Activated CD4-positive, alpha-beta T cell treated with anti-CD3 and anti-CD28 coated beads for 36 hours (primary cell): ENCODE results near the gene IDH3A. TPM values are rescaled to one million over a fixed set of nuclear protein-coding genes. Genes with fewer than 3 reads are reported as not detected.

Experiments used
- ATAC-seq: fragments of 200-7000 bp; cut with Tn5 transposase; one replicate; pipeline ENCODE4 v1.10.0; 2021; ENCODE audit warnings: mild to moderate bottlenecking, moderate library complexity
- CTCF ChIA-PET: fragments of 350-600 bp; sonication (Branson Sonifier 250); formaldehyde crosslinking; loops from one replicate; lab custom pipeline; 2021; ENCODE audit warnings: antibody characterized with exemption; lab: Charles Lee
- POLR2A ChIA-PET: fragments of 350-600 bp; sonication (Branson Sonifier 250); formaldehyde crosslinking; loops from one replicate; lab custom pipeline; 2021; ENCODE audit warnings: antibody characterized with exemption, inconsistent platforms; lab: Charles Lee
- DNase-seq: peaks from one replicate; pipeline ENCODE4 v3.0.0-alpha.2; 2020
- H3K27ac Mint-ChIP-seq: one replicate; pipeline ENCODE4 v1.8.0; 2021; ENCODE audit warnings: mixed read lengths
- H3K27me3 Mint-ChIP-seq: one replicate; pipeline ENCODE4 v1.8.0; 2021; ENCODE audit warnings: mixed read lengths
- H3K36me3 Mint-ChIP-seq: one replicate; pipeline ENCODE4 v1.8.0; 2021; ENCODE audit warnings: low read depth, mixed read lengths
- H3K4me1 Mint-ChIP-seq: one replicate; pipeline ENCODE4 v1.8.0; 2021; ENCODE audit warnings: mixed read lengths
- H3K4me3 Mint-ChIP-seq: one replicate; pipeline ENCODE4 v1.8.0; 2021; ENCODE audit warnings: mild to moderate bottlenecking, moderate library complexity, mixed read lengths
- H3K9me3 Mint-ChIP-seq: one replicate; pipeline ENCODE4 v1.8.0; 2021; ENCODE audit warnings: low read depth, mixed read lengths
- intact Hi-C, 2 experiments: fragments of 100-400 bp; cut with DNase I in 1 of 2; cut with micrococcal nuclease in 1 of 2; formaldehyde crosslinking; loops; one replicate each; pipeline versions ENCODE4 v1.14.2 to v1.15.1; 2022 to 2024; cut with DNase I, micrococcal nuclease
- total RNA-seq, 2 experiments: library from RNA; stranded (reverse); gene quantifications; one replicate each; pipeline ENCODE4 v1.2.3, GENCODE V29; 2021

The IDH3A gene
- total RNA-seq, 2 experiments from 2014 or later, result 129 to 135 TPM

- ATAC-seq (no peak), DNase-seq (no peak)
- CTCF ChIA-PET, result interaction anchor here (0.8 kb wide), 1 partner anchor 14 kb away, joined by 4 read pairs; no protein-coding TSS in a partner anchor
- Mint-ChIP-seq H3K36me3 (no peaks in the 10 kb centered on the region), H3K4me3 (no peak overlapping the region), H3K27ac (no peak overlapping the region), H3K9me3 (no peaks in the 10 kb centered on the region), H3K27me3 (peaks cover 2% of the 10 kb centered on the region), H3K4me1 (no peaks in the 10 kb centered on the region)
- intact Hi-C loops, result no loop called here
- POLR2A ChIA-PET, result no interaction called here
These were observed 60.6 kb downstream of the IDH3A start for GRCh38 chr15:78209646-78210348.

- Mint-ChIP-seq H3K27ac (no peak overlapping the region), H3K4me1 (no peaks in the 10 kb centered on the region), H3K27me3 (peaks cover 2% of the 10 kb centered on the region), H3K9me3 (no peaks in the 10 kb centered on the region), H3K4me3 (no peak overlapping the region), H3K36me3 (no peaks in the 10 kb centered on the region)
- DNase-seq (no peak), ATAC-seq (no peak)
- ChIA-PET CTCF (interaction anchor here (2.3 kb wide), 1 partner anchor 30 kb away, joined by 9 read pairs; no protein-coding TSS in a partner anchor), POLR2A (no interaction called here)
- intact Hi-C loops, result no loop called here
These were observed 61.2 kb downstream of the IDH3A start for GRCh38 chr15:78210349-78210717.

- Mint-ChIP-seq H3K27me3 (peaks cover 2% of the 10 kb centered on the region), H3K4me3 (no peak overlapping the region), H3K9me3 (no peaks in the 10 kb centered on the region), H3K27ac (no peak overlapping the region), H3K4me1 (no peaks in the 10 kb centered on the region), H3K36me3 (no peaks in the 10 kb centered on the region)
- CTCF ChIA-PET, result interaction anchor here (0.7 to 2.3 kb wide), 5 partner anchors 9 to 332 kb away, joined by 3 to 9 read pairs (median 5); no protein-coding TSS in a partner anchor
- no peak for DNase-seq
- intact Hi-C loops, result no loop called here
- POLR2A ChIA-PET, result no interaction called here
- no peak for ATAC-seq
These were observed 62.2 kb downstream of the IDH3A start for GRCh38 chr15:78211189-78211921.

GRCh38 chr15:78212008-78212407 lies 62.8 kb downstream of the IDH3A start:
- Mint-ChIP-seq H3K9me3 (no peaks in the 10 kb centered on the region), H3K27ac (no peak overlapping the region), H3K4me1 (no peaks in the 10 kb centered on the region), H3K36me3 (no peaks in the 10 kb centered on the region), H3K27me3 (peaks cover 2% of the 10 kb centered on the region), H3K4me3 (no peak overlapping the region)
- POLR2A ChIA-PET, result no interaction called here
- intact Hi-C loops, result no loop called here
- CTCF ChIA-PET, result interaction anchor here (1.0 to 2.3 kb wide), 2 partner anchors 10 to 28 kb away, joined by 3 to 9 read pairs; no protein-coding TSS in a partner anchor
- ATAC-seq (no peak), DNase-seq (no peak)

GRCh38 chr15:78212546-78213424 lies 63.6 kb downstream of the IDH3A start:
- DNase-seq (no peak), ATAC-seq (no peak)
- Mint-ChIP-seq H3K4me3 (no peak overlapping the region), H3K27me3 (peaks cover 2% of the 10 kb centered on the region), H3K27ac (no peak overlapping the region), H3K4me1 (no peaks in the 10 kb centered on the region), H3K36me3 (no peaks in the 10 kb centered on the region), H3K9me3 (no peaks in the 10 kb centered on the region)
- ChIA-PET CTCF (interaction anchor here (0.6 to 2.3 kb wide), 3 partner anchors 14 to 312 kb away, joined by 3 to 9 read pairs (median 5); no protein-coding TSS in a partner anchor), POLR2A (no interaction called here)
- intact Hi-C loops, result no loop called here

- Mint-ChIP-seq H3K36me3 (no peaks in the 10 kb centered on the region), H3K4me3 (no peak overlapping the region), H3K4me1 (no peaks in the 10 kb centered on the region), H3K9me3 (no peaks in the 10 kb centered on the region), H3K27ac (no peak overlapping the region), H3K27me3 (peaks cover 2% of the 10 kb centered on the region)
- ChIA-PET POLR2A (no interaction called here), CTCF (interaction anchor here (0.9 kb wide), 1 partner anchor 312 kb away, joined by 5 read pairs; no protein-coding TSS in a partner anchor)
- DNase-seq (no peak), ATAC-seq (no peak)
- intact Hi-C loops, result no loop called here
These were observed 64.2 kb downstream of the IDH3A start for GRCh38 chr15:78213425-78213750.

GRCh38 chr15:78213956-78214355 lies 64.8 kb downstream of the IDH3A start:
- Mint-ChIP-seq H3K36me3 (no peaks in the 10 kb centered on the region), H3K9me3 (no peaks in the 10 kb centered on the region), H3K4me3 (no peak overlapping the region), H3K27ac (no peak overlapping the region), H3K4me1 (no peaks in the 10 kb centered on the region), H3K27me3 (peaks cover 2% of the 10 kb centered on the region)
- CTCF ChIA-PET, result interaction anchor here (0.9 kb wide), 1 partner anchor 313 kb away, joined by 5 read pairs; no protein-coding TSS in a partner anchor
- intact Hi-C loops, result no loop called here
- DNase-seq (no peak), ATAC-seq (no peak)
- POLR2A ChIA-PET, result no interaction called here

- intact Hi-C loops, result no loop called here
- ATAC-seq (no peak), DNase-seq (no peak)
- H3K4me3 Mint-ChIP-seq, result no peak overlapping the region
- ChIA-PET POLR2A (no interaction called here), CTCF (interaction anchor here (0.8 to 1.6 kb wide), 2 partner anchors 17 to 24 kb away, joined by 4 to 5 read pairs; no protein-coding TSS in a partner anchor)
- H3K36me3 Mint-ChIP-seq, result no peaks in the 10 kb centered on the region
- peaks cover 2% of the 10 kb centered on the region for H3K27me3 Mint-ChIP-seq
- no peaks in the 10 kb centered on the region for H3K4me1 Mint-ChIP-seq
- H3K9me3 Mint-ChIP-seq, result no peaks in the 10 kb centered on the region
- no peak overlapping the region for H3K27ac Mint-ChIP-seq
These were observed 67.3 kb downstream of the IDH3A start for GRCh38 chr15:78216276-78217104.

GRCh38 chr15:78220713-78221112 lies 71.6 kb downstream of the IDH3A start:
- CTCF ChIA-PET, result no interaction called here
- Mint-ChIP-seq H3K9me3 (no peaks in the 10 kb centered on the region), H3K4me3 (no peak overlapping the region), H3K4me1 (peaks cover 8% of the 10 kb centered on the region), H3K27me3 (no peaks in the 10 kb centered on the region), H3K36me3 (no peaks in the 10 kb centered on the region), H3K27ac (no peak overlapping the region)
- no peak for ATAC-seq
- no peak for DNase-seq
- intact Hi-C loops, result no loop called here
- POLR2A ChIA-PET, result no interaction called here
